ENCODE measurements around the gene SUPT20HL2.

DNA sequence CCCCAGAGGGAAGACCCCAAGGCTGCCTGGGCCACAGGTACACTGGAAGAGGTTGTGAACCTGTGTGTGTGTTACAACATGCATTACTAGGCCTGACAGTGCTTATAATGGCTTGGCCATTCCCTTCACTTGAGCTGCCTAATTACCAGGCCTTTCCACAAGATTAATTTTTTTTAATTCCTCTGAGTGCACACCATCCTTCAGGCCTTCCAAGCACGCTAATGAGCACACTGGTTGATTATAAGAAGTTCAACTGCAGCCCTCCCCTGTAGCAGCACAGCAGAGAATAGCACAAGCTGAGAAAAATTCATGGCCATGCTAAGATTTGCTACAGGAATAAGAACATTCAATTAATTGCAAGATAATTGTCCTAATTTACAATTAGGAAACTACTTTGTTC lies 2.2 kb upstream of the SUPT20HL2 start:
- TF ChIP-seq POLR2AphosphoS5 (IDR thresholded peaks at IDR 0.05; ENCODE audit: low read depth), result no peak
- TF ChIP-seq, protein P1, sequence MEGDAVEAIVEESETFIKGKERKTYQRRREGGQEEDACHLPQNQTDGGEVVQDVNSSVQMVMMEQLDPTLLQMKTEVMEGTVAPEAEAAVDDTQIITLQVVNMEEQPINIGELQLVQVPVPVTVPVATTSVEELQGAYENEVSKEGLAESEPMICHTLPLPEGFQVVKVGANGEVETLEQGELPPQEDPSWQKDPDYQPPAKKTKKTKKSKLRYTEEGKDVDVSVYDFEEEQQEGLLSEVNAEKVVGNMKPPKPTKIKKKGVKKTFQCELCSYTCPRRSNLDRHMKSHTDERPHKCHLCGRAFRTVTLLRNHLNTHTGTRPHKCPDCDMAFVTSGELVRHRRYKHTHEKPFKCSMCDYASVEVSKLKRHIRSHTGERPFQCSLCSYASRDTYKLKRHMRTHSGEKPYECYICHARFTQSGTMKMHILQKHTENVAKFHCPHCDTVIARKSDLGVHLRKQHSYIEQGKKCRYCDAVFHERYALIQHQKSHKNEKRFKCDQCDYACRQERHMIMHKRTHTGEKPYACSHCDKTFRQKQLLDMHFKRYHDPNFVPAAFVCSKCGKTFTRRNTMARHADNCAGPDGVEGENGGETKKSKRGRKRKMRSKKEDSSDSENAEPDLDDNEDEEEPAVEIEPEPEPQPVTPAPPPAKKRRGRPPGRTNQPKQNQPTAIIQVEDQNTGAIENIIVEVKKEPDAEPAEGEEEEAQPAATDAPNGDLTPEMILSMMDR (IDR thresholded peaks at IDR 0.05; ENCODE audit: insufficient read depth, low read length), result no peak
- TF ChIP-seq, protein P2, sequence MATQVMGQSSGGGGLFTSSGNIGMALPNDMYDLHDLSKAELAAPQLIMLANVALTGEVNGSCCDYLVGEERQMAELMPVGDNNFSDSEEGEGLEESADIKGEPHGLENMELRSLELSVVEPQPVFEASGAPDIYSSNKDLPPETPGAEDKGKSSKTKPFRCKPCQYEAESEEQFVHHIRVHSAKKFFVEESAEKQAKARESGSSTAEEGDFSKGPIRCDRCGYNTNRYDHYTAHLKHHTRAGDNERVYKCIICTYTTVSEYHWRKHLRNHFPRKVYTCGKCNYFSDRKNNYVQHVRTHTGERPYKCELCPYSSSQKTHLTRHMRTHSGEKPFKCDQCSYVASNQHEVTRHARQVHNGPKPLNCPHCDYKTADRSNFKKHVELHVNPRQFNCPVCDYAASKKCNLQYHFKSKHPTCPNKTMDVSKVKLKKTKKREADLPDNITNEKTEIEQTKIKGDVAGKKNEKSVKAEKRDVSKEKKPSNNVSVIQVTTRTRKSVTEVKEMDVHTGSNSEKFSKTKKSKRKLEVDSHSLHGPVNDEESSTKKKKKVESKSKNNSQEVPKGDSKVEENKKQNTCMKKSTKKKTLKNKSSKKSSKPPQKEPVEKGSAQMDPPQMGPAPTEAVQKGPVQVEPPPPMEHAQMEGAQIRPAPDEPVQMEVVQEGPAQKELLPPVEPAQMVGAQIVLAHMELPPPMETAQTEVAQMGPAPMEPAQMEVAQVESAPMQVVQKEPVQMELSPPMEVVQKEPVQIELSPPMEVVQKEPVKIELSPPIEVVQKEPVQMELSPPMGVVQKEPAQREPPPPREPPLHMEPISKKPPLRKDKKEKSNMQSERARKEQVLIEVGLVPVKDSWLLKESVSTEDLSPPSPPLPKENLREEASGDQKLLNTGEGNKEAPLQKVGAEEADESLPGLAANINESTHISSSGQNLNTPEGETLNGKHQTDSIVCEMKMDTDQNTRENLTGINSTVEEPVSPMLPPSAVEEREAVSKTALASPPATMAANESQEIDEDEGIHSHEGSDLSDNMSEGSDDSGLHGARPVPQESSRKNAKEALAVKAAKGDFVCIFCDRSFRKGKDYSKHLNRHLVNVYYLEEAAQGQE (IDR thresholded peaks at IDR 0.05; ENCODE audit: insufficient replicate concordance, low read depth), result no peak
- TF ChIP-seq SPI1 (IDR thresholded peaks at IDR 0.05; ENCODE audit: borderline replicate concordance, low read depth), result no peak
- no peak for TF ChIP-seq GABPA (IDR thresholded peaks at IDR 0.05; ENCODE audit: low read depth)
